HK-2 (cell line): ENCODE data around the gene NUDT12.

Experiments
- DNase-seq: peaks from one replicate; pipeline ENCODE4 v3.0.0-alpha.2; 2018; ENCODE audit not compliant: unreplicated experiment

Gene NUDT12

DNA sequence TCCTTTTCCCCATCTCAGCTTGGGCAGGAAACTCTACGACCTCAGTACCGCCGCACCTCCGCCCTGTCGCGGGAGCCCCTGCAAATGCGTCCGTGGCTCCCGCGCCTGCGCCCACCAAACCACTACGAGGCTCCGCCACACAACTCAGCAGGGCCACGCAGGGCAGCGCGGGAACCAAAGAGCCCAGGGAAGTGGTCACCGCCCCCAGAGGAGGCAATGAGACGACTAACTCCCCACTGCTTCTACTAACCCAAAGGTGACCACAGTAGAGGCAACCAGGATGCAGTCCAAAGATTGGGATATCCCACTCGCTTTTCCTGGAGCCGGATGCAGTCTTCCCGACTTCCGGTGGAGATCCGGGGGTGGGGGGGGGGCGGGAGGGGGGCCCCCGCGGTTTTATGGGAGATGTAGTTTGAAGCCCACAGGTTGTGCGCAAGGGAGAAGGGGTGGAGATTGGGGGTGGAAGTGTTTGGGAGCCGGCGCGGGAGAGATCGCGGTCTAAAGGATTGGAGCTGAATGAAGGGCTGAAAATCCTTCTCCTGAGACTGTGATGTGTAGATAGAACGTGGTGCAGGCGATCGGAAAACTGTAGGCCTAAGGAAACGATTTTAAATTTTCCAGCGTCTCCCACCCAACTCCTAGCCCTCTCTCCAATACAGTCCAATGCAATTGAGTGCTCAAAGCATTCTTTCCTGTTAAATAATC is at the start of gene NUDT12:
Gene NUDT12, minus strand, starts transcription at position 337 of the 705 bp plus-strand sequence. CDS start 2,541 bp downstream, outside the sequence.
- peak; percentile 82 for DNase-seq

DNA sequence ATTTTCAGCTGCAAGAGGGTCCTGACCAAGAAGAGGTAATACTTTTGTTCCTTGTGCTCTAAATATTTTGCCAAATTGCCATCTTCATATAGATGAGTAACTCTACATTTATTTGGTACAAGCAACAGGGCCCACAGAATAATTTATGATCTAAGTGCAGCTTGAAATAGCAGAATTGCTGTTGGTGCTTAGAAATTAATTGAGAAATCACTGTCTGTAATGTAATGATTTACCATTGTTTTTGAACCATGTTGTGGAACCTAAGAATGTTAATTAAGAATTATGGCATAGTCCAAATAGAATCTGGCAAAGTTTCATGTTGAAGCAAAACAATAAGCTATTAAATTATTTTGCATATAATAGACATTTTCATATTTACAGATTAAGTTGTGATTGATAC is 44.8 kb upstream of the NUDT12 start:
- no peak for DNase-seq

DNA sequence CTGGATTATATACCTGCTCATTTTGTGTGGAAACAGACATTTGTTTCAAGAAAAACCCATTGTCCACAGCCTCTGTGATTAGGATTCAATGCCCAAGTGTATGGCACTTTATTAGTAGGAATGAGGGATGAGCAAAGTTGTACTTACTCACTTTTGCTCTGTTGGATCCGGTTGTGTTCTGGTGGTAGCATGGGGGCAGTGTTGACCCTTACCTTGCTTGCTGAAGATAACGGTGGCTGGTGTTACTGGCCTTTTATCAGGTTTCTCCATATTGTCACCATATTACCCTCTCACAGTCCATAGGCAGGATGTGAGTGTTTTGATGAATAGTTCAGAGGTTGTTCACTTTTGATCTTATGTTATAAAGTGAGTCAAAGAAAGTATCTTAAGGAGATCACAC is 42.7 kb upstream of the NUDT12 start:
- no peak for DNase-seq

- DNase-seq, result no peak
Observed at GRCh38 chr5:103602438-103602837, 39.8 kb upstream of the NUDT12 start.

- no peak for DNase-seq
Observed at GRCh38 chr5:103601314-103601713, 38.7 kb upstream of the NUDT12 start.

GRCh38 chr5:103600086-103600485 is 37.5 kb upstream of the NUDT12 start:
- DNase-seq, result no peak

DNA sequence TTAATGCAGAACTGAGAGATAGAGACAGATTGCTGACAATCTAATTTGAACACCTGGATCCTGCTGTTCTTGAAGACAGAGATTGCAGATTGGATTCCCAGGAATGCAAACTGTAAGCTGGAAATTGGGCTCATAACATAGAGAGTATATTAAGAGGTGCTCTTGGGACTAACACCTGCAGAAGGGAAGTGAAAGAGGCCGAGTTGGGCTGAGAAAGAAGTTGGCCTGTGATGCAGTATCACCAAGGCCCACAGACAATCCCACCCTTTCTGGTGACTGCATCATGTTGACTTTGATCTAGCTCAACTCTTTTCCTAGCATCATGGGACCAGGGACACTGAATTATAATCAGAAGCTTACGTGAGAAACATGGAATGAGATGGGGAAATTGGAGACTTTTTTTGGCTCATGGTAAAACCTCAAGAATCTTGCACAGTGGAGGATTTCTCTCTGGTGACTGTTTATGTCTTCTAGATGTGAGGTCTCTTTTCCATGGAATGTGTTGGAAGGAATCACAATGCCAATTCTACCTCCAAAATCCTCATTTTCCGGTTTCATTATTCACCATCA is 36.5 kb upstream of the NUDT12 start:
- DNase-seq, result no peak

GRCh38 chr5:103590221-103590620 is 27.6 kb upstream of the NUDT12 start:
- no peak for DNase-seq

GRCh38 chr5:103589776-103590175 is 27.2 kb upstream of the NUDT12 start:
- DNase-seq, result no peak

DNA sequence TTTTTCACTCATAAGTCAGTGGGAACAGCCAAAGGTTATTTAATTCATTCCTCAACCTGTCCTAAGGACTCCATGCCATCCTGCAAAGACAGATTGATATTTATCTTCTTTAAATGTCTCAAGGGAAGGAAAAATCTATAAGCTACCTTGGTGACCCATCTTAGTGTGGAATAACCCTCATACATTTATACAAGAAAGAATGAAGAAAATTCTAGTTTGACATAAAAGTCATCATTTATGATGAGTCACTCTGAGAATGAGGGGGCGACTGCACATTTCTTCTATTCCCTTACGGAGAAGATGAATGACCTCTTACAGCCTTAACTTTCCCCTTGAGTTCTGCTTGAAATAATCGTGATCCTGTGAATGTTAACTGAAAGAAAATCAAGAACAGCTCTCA is 26.8 kb upstream of the NUDT12 start:
- no peak for DNase-seq

DNA sequence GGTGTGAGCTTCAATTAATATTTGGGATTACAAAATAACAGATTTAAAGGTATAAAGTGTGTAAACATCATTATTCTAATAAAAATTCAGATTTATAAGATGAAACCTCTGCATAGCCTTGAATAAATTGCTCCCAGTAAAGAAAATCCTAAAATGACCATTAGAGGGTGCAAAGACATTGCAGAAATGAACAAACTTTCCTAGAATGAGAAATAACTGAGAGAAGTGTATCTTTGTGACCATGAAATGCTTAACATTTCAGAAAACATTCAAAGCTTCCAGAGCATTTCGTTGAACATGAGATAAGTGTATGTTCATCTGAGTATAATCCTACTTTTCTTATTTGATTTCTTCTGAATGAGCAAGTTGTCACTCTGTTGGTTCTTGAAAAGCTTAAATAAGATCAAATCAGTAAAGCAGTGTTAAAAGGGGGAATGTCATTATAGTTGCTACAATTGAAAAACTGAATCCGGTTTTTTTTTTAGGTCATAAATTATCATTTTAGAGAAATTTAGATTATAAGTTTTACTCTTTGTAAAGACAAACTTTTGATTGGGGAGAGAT is 24.7 kb upstream of the NUDT12 start:
- DNase-seq, result no peak

GRCh38 chr5:103582364-103582763 is 19.8 kb upstream of the NUDT12 start:
- no peak for DNase-seq

GRCh38 chr5:103573411-103573810 is 10.8 kb upstream of the NUDT12 start:
- DNase-seq, result no peak

- no peak for DNase-seq
Observed at GRCh38 chr5:103572454-103572853, 9.9 kb upstream of the NUDT12 start.

DNA sequence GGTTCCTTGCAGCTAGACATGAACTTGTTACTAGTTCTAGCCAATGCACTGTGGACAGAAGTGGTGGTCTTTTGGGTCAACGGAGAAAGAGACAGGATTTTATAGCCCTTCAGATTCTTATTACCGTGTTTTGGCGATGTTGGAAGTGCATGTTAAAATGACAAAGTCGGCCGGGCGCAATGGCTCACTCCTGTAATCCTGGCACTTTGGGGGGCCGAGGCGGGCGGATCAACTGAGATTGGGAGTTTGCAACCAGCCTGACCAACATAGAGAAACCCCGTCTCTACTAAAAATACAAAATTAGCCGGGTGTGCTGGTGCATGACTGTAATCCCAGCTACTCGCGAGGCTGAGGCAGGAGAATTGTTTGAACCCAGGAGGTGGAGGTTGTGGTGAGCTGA is 9.1 kb upstream of the NUDT12 start:
- no peak for DNase-seq

DNA sequence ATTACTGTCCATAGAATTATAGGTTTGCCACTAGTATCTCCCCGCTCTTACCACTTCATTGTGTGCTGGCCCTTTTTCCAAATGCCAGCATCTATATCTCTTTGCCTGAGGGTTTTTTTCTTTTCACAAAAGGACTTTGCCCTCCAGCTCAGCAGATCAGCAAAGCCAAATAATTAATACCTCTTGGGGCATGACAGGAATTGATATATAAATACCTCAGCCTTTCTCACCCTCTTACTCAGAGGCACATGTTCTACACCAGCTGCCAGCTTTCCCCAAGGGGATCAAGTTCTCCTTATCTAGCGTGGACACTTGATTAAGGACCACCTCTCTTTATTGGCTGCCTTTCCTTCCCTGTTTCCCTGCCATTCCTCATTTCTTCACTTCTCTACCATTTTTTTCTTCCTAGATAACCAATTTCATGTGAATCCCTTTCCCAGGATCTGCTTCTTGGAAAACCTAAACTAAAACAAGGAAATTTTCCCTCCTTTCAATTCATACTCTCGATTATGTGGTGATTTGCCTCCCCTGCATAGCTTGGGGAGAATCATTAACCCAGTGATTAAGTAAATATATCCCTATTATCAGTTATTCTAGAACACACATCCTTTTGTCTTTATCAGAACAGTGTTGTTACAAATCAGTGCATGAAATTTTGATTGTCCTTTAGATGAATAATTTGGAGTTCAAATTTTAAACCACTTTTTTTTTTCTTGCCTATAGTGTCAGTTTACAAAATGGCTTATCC is 6.9 kb upstream of the NUDT12 start:
- no peak for DNase-seq

DNA sequence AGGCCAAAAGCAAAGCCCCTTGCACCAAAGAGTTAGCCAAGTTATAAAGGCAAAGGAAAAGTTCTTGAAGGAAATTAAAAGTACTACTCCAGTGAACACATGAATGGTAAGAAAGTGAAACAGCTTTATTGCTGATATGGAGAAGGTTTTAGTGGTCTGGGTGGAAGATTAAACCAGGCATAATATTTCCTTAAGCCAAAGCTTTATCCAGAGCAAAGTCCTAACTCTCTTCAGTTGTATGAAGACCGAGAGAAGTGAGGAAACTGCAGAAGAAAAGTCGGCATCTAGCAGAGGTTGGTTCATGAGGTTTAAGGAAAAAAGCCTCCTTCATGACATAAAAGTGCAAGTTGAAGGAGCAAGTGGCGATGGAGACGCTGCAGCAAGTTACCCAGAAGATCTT is 3.1 kb upstream of the NUDT12 start:
- no peak for DNase-seq

- peak; percentile 1 for DNase-seq
Observed at GRCh38 chr5:103561685-103562452, 720 bp downstream of the NUDT12 start.

DNA sequence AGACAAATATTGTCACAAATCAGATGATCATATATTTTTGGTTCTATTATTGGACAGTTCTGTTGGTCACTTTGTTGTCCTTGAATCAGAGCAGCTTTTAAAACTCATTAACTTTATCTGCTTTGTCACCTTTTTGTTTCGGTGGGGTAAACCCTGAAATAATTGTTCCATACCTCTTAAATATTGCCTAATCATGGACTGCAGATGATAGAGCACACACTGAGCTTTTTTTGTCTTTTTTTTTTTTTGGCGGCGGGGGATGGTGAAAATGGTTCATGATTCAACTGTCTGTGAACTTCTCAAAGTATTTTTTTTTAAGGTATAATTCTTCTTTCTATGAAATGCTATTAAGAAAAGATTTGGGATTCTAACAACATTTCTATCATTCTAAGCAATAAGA is 1.8 kb downstream of the NUDT12 start:
- DNase-seq, result no peak

DNA sequence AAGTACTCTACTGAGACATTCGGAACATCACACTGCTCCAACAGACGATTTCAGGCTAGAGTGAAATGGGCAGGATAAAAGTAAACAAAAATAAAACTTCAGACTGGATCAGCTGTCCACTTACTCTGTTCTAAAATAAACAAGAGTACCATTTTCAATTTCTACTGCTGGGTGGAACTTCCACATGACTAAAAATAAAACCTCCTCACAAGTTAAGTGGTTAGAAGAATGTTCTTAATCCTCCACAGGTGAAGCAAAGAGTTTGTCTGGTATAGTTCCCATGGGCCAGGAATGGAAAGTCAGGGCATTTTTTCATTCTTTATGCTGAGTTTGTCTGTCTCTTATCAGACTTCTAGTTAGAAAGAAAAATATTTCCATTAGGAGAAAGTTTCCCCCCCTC is 15.7 kb downstream of the NUDT12 start:
- no peak for DNase-seq

DNA sequence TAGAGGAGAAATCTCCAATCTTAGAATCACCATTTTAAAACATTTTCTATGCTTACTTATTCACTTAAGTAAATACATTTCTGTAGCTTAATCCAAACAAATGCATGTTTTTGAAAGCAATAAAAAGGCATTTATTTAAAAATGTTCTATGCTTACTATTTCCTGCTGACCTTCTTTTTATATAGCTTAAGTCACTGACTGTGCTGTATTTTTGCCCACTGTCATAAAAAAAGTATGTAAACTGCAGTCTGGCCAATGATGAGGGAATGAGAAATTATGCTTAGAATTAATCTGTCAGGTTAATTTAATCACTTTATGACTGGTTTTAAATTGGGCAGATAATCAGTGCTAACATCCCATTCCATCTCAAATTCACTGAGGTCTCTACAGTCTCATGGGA is 20.1 kb downstream of the NUDT12 start:
- no peak for DNase-seq

DNA sequence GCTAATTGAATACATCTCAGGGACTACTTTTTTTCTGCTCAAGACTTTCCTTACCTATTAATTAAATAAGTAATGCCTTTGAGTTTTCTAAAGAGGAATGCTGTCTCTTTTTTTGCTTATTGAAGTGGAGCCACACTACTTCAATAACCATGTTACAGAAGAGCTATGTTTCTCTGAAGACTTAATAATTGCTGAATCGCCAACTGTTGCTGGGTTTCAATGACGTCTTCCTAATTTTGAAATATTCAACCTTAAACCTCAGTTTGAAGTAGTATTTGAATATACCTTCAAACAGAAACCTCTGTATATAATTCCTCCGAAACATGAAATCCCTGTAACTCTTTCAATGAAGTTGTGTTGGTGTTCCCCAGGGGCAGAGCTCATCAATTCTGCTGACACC is 21.0 kb downstream of the NUDT12 start:
- no peak for DNase-seq
